IPS-NIHi7 (cell line): ENCODE results near the gene ZNF334.

Source experiments
- DNase-seq: peaks from one replicate; pipeline ENCODE4 v3.0.0; 2012; ENCODE audit warnings: mixed read lengths; ENCODE audit errors: extremely low spot score

Gene ZNF334

GRCh38 chr20:46512943-46513844 is at the start of gene ZNF334:
Gene ZNF334 (minus strand): TSS chr20:46513559. CDS start chr20:46512102, 1,457 bp downstream.
- peak; percentile 98 for DNase-seq

DNA sequence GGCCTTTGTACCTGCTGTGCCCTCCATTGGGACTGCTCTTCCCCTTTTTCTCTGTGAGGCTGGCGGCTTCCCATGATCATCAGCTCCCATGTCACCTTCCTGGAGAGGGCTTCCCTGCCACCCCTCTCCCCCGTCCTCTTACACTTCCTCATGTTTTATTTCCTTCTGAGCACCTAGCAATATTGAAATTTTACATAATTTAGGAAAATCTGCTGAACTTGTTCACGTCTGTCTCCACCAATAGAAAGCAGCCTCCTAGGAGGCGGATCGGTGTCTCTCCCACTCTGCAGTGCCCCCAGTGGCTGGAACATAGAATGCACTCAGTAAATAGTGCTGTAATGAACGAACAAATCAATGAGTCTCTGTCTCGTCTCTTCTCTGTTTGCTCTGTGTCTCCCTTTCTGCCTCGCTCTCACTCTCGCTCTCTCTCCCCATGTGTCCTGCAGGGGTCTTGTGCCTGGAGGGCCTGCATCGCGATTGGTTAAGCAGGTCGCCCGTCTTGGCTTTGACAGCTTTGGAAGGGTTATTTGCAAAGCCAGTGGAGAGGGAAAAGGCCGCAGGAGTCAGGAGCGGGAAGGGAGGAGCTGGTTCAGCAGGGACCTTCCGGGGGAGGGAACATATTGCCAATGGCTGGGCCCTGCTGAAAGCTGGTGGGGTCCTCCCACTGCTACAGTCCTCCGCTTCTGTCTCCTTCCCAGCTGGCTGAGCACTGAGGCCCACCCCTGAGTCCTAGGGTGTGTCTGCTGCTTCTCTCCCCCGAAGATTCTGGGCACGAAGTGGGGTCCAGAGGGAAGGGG is 49.2 kb upstream of the ZNF334 start:
- peak; percentile 85 for DNase-seq

DNA sequence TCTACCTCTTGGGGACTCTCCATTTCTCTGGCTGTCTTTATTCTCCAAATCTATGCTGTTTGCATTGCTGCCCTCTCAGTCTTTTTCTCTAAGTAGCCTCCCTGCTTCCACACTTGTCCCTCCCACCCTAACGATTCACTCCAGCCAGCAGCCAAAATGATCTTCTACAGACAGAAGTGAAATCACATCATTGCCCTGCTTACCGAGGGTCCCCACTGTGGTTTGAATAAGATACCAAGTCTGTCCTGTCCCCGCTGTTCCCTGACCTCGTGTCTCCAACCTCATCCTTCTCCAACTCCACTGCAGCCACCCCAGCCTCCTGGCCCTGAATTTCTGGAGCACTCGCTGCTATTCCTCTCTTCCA is 48.6 kb upstream of the ZNF334 start:
- DNase-seq, result no peak

- no peak for DNase-seq
Measured at GRCh38 chr20:46559685-46560440, 46.5 kb upstream of the ZNF334 start.

GRCh38 chr20:46559001-46559400 is 45.6 kb upstream of the ZNF334 start:
- no peak for DNase-seq

DNA sequence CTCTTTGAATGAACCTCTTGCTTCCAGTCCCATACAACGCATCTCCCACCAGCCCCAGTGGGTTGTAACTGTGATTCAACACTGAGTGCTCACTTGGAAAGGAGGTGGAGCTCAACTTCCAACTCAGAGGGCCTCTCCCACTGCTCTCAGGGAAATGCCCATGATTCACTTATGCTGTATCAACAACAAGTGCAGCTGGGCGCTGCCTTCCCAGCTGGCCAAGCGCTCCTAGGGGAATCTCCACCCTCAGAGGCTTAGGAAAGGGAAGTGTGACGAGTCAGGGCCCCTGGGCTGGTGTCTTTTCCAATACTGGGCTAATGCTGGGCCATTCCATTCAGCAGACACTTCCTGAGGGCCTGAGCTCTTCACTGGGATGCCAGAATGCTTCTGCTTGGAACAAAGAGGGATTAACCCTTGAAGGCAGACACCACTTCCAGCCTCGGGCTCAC is 45.2 kb upstream of the ZNF334 start:
- no peak for DNase-seq

- no peak for DNase-seq
Measured at GRCh38 chr20:46557231-46557956, 44.0 kb upstream of the ZNF334 start.

DNA sequence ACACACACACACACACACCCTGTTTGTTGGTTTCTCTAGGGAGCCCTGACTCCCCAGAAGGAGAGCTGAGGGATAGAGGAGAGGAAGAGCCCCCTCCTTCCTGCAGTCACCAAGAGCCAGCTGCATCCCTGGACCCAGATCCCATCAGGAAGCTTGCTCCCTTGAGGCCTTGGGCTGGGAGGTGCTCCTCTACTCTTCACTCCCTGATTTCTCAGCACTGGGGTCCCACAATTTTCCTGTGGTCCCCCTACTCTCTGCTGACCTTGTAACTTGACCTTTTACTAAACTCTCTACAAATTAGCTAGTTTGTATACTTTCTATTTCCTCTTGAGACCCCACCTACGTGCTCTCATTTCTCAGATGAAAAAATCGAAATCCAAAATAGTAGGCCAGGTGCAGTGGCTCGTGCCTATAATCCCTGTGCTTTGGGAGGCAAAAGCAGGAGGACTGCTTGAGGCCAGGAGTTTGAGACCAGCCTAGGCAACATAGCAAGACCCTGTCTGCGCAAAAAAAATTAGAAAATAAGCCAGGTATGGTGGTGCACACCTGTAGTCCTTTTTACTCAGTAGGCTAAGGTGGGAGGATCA is 42.1 kb upstream of the ZNF334 start:
- DNase-seq, result no peak

GRCh38 chr20:46554828-46555227 is 41.5 kb upstream of the ZNF334 start:
- no peak for DNase-seq

- no peak for DNase-seq
Measured at GRCh38 chr20:46553926-46554325, 40.6 kb upstream of the ZNF334 start.

GRCh38 chr20:46552460-46553420 is 39.4 kb upstream of the ZNF334 start:
- no peak for DNase-seq

DNA sequence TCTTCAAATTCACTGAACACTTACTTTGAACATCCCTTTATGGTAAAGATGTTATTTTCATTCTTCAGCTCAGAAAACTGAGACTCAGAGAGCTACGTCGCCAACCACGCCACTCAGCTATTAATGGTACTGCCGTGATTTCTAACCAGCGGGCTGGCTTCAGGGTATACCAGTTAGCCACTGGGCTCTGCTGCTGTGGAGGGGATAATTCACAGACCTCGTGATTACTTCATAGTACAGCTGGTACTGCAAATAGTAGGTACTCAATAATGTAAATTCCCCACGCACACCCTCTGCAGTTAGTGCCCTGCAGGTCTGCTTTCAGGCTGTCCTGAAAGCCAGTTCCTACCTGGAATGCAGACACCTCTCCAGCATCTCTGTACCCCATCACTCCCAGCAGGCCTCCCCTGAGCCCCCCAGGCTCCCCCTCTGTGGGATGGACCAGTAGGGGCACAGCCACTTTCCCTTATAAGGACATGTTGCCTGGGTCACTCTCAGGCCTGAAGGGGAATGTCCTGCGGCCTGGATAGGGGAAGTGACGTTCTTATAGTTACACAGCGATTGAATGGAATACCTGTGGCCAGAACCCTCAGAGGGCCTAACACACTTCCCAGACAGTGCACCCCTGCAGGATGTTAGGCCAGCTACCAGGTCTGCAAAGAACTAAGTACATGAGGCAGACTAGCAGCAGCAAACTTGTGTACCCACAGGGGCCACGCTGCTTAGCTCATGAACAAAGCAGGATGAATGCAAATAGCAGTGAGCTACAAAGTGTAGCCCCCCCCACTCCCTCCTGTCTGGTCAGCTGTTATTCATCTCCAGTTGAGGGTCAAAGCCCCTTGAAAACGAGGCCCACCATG is 38.4 kb upstream of the ZNF334 start:
- DNase-seq, result no peak

GRCh38 chr20:46550461-46550860 is 37.1 kb upstream of the ZNF334 start, which contains the start of gene OCSTAMP:
Gene OCSTAMP (minus strand): TSS chr20:46550654. CDS start chr20:46550560, 94 bp downstream.
- DNase-seq, result no peak

- DNase-seq, result no peak
Measured at GRCh38 chr20:46549188-46549972, 36.0 kb upstream of the ZNF334 start.

GRCh38 chr20:46548688-46549087 is 35.3 kb upstream of the ZNF334 start:
- DNase-seq, result no peak

- DNase-seq, result no peak
Measured at GRCh38 chr20:46547995-46548394, 34.6 kb upstream of the ZNF334 start.

- DNase-seq, result no peak
Measured at GRCh38 chr20:46546936-46547335, 33.6 kb upstream of the ZNF334 start.

DNA sequence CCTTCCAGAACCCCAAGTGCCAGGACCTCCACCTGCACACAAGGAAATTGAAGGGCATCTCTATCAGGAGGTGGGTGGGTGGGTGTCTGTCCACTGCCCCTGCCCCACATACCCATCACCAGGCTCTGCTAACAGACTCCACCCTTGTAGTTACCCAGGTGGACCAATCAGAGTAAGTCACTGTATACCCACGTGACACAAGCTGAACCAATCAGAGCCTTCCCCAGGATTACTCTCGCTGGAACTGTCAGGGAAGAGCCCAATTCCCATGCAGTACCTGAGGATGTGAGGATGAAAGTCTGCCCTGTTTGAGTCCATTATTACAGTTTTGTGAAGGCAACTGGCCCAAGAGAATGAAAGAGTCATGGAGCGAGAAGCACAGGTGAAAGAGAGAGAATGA is 32.9 kb upstream of the ZNF334 start:
- peak; percentile 36 for DNase-seq
